SK-MEL-5 (cell line): Measurements from ENCODE around the gene C2orf49. TPM values are rescaled to one million over a fixed set of nuclear protein-coding genes. Genes with fewer than 3 reads are reported as not detected.
A peak's percentile ranks its signal among the peaks of the same experiment; 100 is the strongest.

Experiments used
- DNase-seq: peaks from one replicate; pipeline ENCODE4 v3.0.0-alpha.2; 2016; ENCODE audit warnings: low read depth, low spot score
- in situ Hi-C: cut with HindIII; loops from 2 replicates; pipeline ENCODE4 v1.10.0; 2016; ENCODE audit warnings: low sequenced_read_pairs, high pct_unique_total_duplicates, low pct_unique_long_range_greater_than_20kb
- total RNA-seq: library from RNA; depleted of rRNA; stranded (reverse); fragments of >200 nt; shearing (Covaris generic); gene quantifications from 2 replicates; pipeline ENCODE4 v1.2.3, GENCODE V29; 2014

Gene C2orf49
- total RNA-seq, 1 experiment from 2014 or later = 20.4 TPM

DNA sequence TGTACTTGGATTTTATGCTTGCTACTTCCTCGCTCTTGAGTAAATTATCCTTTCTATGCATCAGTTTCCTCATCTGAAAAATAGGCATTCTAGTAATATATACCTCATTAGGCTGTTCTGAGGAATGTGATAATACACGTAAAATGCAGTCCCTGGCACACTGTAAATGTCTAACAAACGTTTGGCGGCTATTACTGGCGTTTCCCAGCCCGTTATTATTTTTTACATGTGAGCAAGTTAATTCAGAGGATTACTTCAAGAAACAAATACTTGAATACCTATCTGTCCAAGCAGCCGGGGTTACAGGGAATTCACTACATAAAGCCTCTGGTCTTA, 586 bp upstream of the C2orf49 start:
- no peak for DNase-seq
- in situ Hi-C loops = no loop called here

DNA sequence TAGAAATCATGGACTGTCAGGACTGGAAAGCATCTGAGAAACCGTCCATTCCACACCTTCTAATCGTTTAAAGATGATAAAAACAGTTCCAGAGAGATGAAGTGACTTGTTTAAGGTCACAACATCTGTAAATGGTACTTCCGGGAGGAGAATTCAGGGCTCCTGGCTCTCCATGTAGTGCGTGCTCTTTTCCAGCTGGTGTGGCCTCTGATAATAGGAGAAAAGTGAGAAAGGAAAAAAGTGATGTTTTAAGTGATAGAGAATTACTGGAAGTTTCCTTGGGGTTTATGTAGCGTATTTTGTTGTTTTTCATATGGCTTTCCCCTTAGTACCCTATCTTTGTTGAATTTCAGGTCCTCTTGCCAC, 663 bp downstream of the C2orf49 start:
- DNase-seq = no peak
- in situ Hi-C loops = no loop called here

DNA sequence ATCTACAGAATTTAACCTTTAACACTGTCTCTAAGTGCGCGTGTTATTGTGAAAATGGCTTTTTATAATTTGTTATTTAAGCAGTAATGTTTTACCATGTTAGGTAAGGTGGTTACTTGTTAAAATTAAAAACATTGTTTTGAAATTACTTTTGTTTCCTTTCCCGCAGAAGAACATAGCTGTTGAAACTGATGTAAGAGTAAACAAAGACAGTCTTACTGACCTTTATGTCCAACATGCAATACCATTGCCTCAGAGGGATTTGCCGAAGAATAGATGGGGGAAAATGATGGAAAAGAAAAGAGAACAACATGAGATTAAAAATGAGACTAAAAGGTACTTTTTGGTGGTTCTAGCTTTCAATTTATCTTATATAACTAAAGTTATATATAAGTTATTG, 2.1 kb downstream of the C2orf49 start:
- in situ Hi-C loops = no loop called here
- no peak for DNase-seq

DNA sequence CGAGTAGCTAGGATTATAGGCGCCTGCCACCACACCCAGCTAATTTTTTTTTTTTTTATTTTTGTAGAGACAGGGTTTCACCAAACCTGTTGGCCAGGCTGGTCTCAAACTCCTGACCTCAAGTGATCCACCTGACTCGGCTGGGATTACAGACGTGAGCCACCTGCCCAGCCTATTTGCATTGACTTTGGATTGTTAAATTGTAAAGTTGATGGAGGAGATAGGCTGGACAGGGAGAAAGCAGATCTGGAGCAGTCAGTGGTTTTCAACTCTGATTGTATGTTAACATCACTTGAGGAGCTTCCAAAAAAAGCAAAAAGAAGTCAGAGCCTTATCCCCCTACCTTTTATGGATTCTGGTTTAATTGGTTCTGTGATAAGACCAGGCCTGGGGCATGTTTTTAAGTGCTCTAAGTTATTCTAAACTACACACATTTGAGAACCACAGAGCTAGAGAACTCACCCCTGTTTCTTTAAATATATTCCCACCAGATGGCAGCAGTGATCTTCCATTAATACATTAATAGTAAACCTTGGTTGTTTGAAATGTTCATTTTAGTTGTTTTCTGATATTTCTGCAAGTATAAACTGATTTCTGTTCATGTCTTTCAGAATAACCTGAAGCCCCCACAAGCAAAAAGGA, 7.5 kb downstream of the C2orf49 start:
- peak; percentile 51 for DNase-seq
- in situ Hi-C loops = no loop called here

DNA sequence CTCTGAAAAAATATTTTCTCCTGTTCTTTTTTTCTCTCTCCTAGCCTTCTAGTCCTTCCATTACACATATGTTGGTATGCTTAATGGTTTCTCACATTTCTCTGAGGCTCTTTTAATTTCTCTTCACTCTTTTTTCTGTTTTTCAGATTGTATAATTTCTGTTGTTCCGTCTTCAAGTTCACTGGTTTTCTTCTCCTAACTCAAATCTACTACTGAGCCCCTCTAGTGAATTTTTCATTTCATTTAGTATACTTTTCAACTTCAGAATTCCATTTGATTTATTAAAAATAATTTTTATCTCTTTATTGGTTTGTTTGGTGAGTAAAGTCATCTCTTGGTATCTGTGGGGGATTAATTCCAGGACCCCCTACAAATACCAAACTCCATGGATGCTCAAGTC, 19.8 kb downstream of the C2orf49 start:
- in situ Hi-C loops = no loop called here
- no peak for DNase-seq

DNA sequence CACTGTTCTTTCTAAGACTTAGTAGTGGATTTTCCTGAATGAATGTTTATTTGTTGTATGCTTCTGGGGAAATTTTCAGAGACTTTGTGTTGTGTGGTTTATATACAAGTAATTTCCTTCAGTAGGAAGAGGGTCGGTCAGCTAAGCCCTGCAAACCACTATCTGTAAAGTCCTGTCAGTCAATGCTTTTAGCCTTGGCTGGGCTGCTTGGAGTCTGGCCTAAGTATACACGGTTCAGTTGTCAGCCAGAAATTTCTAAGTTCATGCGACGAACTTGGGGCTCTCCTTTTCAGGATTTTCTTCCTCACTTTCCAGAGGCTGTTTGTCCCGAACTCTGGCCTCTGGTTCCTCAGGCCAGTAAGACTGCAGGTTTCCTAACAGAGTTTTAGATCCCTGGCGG, 21.3 kb downstream of the C2orf49 start:
- in situ Hi-C loops = no loop called here
- DNase-seq = no peak

DNA sequence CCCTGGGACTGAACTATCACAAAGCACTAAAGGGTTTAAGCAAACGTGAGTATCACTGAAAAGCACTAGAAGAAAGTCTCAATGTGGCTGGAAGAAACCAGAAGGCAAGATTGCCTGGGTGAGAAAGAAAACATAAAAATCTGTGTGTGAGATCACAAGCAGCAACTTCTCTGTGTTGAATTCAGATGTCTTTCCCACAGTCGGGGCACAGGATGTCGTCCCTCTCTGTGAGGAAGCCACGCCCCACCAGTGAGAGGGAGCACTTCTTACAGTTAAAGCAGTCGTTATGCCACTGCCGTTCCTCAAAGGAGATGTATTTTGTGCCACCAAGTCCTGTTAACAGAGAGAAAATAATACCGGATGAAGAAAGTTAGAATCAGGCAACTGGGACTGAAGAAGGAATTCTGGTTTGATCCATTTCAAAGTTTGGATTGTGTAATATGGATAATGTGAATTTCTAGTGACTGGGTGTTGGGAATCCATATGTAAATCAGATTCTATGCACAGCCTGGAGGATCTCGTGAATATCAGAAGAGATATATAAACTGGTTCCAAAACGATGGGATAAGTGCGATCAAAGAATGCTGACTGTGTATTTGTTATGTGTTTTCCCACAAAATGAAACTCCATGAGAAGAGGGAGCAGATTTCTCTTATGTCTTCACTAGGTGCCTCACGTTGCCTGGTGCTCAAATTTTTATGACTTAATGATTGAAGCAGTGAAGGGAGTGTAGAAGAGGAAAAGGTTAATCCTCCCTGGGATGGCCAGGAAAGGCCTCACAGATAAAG, 24.0 kb downstream of the C2orf49 start:
- in situ Hi-C loops = no loop called here
- no peak for DNase-seq

DNA sequence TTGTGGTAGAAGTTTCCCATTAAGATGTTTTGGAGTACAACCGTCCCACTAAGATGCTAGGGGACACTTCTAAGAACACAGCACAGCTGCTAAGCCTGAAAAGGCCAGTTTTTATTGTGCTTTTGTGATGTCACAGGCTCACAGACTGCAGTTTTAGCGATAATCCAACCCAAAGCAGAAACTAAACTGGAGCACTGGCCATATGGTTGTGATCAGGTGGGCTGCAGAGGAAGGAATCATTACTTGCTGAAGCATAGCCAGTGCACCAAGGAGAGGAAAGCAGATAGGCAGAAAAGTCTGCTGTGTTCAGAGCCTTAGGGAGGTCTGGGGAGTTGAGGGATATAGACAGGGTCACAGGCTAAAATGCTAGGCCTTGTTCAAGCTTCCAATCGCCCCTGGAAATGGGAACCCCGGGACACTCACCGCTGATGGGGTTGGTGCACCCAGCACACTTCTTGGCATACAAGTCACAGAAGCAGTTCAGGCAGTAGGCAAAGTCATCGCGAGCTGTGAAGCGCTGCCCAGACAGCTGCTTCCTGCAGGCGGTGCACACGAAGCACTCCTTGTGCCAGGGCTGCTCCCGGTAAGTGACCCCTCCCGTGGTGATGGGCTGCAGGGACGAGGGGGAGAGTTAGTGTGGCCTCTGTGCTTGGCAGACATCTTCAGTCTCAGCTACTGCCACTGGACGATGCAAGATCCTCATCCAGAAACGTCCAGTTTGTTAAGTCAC, 25.7 kb downstream of the C2orf49 start:
- in situ Hi-C loops = no loop called here
- no peak for DNase-seq

DNA sequence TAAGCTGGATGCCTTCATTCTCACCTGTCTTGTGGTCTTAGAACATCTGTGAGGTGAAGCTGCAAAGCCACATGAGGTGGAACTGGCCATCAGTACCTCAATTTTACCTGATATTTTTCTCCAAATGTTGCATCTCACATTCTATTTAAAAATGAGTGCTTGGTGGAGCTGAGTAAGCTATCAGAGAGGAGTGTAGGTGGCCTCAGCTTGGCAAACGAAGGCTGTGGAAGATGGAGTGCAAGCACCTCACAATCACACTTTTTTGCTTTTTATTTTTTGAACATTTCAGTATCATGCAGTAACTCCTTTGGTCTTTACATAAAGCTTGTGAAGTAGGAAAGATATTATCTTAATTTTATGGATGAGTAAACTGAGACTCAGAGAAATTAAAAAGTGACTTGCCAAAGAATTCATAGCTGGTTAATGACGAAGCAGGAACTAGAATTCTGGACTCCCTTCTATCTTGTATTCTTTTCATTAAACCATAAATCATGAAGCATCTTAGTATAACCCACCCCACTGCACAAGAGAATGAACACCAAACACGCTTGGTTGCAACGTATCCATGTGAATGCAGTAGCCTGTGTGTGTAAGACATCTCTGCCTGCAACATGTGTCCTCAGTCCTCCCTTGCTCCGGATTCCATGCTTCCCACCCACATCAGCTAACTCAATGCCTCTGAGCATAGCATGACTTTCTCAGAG, 27.2 kb downstream of the C2orf49 start:
- in situ Hi-C loops = no loop called here
- DNase-seq = no peak

DNA sequence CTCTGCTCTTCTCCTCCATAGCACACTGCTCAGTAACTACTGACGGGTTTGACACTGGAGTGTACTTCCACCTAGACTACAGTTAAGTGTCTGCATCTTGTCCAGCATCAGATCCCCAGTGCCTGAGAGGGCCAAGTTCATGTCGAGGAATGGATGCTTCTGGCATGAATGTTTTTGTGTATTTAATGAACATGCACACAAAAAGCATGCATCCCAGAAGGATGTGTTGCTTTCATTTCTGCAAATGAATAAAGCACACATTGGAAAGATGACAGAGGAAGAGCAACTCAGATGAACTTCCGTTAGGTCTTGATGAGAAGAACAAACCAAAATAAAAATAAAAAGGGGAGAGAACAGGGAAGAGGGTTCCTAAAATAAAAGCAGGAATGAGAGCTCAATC, 27.9 kb downstream of the C2orf49 start:
- DNase-seq = no peak
- in situ Hi-C loops = no loop called here

DNA sequence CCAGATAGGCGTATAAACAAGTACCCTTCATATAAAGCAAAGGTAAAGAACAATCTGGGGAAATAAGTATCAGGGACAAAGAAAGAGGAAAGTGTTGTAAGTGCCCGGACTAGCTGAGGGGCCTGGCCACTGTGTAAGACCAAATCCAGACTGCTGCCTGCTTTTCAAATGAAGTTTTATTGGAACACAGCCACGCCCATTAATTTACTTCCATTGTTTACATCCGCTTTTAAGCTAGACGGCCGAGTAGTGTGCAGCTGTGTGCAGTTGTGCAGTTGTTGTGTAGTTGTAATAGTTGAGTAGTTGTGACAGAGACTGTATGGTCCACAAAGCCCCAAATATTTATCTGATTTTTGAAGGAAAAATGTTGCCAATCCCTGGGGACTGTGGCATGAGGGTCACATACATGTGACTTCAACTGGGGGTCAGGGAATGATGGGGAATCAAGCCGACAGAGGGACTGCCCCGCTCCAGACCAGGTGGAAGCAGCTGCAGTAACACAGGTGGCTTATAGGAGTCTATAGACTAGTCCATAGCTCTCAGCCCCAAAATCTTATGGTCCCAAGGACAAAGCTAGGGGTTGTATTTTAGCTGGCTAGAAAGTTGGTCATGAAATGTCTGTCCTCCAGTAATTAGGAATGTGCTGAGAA, 31.5 kb downstream of the C2orf49 start:
- in situ Hi-C loops = no loop called here

DNA sequence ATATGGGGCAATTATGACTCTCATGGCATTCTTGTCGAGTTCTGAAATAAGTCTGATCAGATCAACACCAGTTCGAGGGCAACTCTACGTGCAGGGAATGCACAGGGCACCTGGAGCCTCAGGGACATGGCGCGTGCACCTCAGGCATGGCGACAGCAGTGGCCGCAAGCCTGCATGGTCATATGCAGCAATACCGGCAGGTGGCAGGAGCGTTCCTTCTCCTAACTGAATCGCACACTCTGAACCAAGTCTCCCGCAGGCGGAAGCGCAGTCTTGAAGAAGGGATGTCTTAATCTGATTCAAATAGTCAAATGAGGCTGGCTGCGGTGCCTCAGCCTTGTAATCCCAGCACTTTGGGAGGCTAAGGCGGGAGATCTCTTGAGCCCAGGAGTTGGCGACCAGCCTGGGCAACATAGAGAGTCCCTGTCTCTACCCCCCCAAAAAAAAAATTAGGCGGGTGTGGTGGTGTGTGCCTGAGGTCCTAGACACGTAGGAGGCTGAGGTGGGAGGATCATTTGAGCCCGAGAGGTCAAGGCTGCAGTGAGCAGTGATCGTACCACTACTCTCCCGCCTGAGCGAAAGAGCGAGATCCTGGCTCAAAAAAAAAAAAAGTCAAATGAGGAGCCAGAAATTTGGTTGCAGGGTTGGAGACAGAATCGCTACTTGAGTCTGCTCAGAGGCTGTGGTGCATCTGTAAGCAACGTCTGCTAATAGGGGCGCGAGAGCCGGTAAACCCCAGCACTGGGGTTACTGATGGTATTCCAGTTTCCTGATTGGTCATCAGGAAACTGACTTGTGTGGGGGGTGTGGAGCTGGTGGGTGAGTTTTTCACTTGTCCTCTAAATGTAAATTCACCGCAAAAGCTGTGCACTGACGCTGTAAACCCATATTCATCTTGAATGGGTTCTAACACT, 32.7 kb downstream of the C2orf49 start:
- peak; percentile 84 for DNase-seq
- in situ Hi-C loops = no loop called here

More for the DNA sequence above, 31.5 kb downstream of the C2orf49 start:
- DNase-seq = no peak

DNA sequence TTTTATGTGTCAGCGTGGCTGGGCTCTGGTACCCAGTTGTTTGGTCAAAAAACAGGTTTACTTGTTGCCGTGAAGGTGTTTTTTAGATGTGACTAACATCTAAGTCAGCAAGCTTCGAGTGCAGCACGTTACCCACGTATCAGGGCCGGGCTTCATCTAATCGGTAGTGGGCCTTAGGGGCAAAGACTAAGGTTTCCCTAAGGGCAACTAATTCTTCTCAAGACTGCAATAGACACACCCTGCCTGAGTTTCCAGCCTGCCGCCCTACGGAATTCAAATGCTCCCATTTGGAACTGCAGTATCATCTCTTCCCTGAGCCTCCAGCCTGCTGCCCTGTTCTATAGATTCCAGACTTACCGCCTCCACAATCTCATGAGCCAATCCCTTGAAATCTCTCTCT, 33.8 kb downstream of the C2orf49 start:
- no peak for DNase-seq
- in situ Hi-C loops = no loop called here

DNA sequence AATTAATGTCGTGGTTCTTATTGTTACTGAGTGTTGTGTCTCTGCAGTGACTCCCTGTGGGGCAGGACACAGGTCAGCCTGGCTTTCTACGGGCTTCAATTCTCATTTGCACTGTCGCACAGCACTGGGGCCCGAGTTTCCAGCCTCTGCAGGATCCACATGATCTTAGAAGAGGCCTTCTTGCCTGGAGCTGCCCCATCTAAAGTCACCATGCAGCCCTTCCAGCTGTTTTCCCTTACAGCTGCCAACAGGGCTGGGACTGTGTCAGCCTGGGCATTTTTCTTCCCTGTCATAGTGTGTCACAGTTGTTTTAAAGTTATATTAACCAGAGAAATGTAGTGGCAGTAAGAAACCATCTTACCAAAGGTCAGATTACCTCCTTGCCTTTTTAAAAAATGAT, 34.5 kb downstream of the C2orf49 start:
- in situ Hi-C loops = no loop called here
- DNase-seq = no peak

DNA sequence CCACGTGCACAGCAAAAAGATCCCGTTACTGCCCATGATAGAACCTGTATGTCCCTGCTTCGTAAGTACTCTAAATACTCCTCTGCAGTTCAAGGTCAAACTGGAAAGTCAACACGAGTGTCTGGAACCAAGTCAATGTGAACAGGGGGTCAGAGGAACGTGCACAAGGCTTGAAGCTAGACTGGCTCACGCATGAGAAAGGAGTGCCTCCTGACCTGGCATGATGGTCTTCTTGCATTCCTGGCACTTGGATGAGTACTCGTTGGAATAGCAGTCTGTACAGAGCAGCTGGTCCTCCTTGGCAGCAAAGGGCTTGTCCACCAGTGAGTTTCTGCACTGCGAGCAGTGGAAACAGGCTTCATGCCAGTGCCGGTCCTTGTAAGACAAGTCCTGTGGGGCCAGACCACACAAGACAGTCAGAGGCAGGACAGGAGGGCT, 36.0 kb downstream of the C2orf49 start:
- in situ Hi-C loops = no loop called here
- no peak for DNase-seq

DNA sequence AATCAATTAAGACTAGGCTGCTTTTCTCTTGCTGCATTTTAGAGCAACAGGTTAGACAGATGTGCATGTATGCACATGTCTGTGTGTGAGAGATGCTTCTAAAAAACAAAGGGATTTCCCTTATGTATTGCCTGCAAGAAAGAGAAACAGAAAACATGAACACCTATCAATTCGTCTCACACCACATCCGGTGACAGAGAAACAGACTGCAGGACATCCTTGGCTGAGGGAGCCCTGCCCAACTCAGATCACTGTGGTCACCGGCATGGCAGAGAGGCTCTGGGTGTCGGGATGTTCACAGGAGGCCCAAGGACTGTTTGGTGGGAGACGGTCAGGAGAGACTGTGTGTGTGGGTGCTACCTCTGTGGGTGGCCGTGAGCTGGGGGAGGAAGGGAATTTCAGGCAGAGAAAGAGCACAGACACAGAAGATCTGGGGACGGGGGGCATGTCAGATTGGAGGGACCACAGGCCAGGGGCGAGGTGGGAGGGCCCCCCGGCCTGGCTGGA, 36.6 kb downstream of the C2orf49 start:
- DNase-seq = no peak
- in situ Hi-C loops = no loop called here
